Activated CD8-positive, alpha-beta memory T cell treated with anti-CD3 and anti-CD28 coated beads for 4 hours (primary cell): ENCODE results near the gene RPN1.

Experiments used
- DNase-seq, 2 donors: peaks; one replicate each; pipeline ENCODE4 v3.0.0-alpha.2; 2020; ENCODE audit warnings: low read depth in 2 of 2

The RPN1 gene

GRCh38 chr3:128578346-128578745, 72.3 kb downstream of the RPN1 start:
- no peak for DNase-seq

GRCh38 chr3:128577711-128578110, 72.9 kb downstream of the RPN1 start:
- no peak for DNase-seq

GRCh38 chr3:128576290-128576689, 74.3 kb downstream of the RPN1 start:
- DNase-seq = no peak

GRCh38 chr3:128575777-128576176, 74.8 kb downstream of the RPN1 start:
- no peak for DNase-seq

GRCh38 chr3:128573707-128574162, 76.9 kb downstream of the RPN1 start:
- no peak for DNase-seq

- DNase-seq = no peak
Observed at GRCh38 chr3:128573160-128573559, 77.5 kb downstream of the RPN1 start.

- no peak for DNase-seq
Observed at GRCh38 chr3:128572644-128573105, 77.9 kb downstream of the RPN1 start.

- no peak for DNase-seq
Observed at GRCh38 chr3:128572013-128572412, 78.6 kb downstream of the RPN1 start.
